ENCODE results near the gene IKZF1. TPM values are rescaled to one million over a fixed set of nuclear protein-coding genes. Genes with fewer than 3 reads are reported as not detected.

The IKZF1 gene
- total RNA-seq = 0.11 and 0.17 TPM in 2 replicates

DNA sequence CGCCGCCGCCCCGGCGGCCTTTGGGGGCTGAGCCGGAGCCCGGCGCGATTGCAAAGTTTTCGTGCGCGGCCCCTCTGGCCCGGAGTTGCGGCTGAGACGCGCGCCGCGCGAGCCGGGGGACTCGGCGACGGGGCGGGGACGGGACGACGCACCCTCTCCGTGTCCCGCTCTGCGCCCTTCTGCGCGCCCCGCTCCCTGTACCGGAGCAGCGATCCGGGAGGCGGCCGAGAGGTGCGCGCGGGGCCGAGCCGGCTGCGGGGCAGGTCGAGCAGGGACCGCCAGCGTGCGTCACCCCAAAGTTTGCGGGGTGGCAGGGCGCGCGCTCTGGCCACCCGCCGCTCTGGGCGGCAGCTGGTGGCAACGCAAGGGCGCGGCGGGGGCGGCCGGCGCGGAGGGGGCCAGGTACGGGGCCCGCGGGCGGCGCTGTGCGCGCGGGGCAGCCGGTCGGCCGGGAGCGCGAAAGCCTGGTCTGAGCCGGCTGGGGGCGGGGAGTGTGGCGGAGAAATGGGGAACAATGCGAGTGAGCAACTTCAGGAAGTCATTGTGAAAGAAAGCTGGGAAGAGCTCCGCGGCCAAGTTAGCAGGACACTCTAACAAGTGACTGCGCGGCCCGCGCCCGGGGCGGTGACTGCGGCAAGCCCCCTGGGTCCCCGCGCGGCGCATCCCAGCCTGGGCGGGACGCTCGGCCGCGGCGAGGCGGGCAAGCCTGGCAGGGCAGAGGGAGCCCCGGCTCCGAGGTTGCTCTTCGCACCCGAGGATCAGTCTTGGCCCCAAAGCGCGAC lies at the start of gene IKZF1:
IKZF1 (plus strand) TSS at position 588 of the 782 bp plus-strand sequence. CDS start 14,346 bp downstream, outside the sequence.

DNA sequence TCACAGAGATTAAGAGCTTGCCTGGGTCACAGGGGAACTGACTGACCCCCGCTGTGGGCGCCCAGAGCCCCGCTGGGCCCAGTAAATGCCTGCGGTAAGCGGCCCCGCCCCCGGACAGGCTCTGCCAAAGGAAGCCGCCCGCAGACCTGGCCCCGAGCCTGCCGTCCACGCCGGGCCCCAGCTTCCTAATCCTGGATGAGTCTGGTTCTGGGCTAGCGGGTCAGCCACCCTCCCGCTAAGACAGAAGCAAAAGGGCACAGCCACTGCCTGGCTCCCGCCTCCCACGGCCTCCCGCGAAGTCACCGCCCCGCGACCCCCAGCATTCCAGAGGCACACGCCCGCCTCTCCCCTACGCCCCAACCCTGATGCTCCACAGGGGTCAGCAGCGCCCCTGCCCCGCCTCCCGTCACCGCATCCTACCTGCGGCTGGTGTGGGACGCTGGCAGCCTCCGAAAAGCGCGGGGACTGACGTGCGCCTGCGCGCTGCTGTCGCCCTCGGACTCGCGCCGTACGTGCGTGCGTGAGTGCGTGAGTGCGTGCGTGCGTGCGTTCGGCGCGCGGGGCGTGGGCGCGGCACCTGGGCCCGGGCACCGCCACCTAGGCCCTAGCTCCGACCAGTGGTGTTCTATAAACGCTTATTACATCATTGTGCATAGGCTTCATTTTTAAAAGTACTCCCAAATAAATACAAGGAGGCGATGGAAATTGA lies 145.5 kb downstream of the IKZF1 start, which contains the start of gene FIGNL1:
FIGNL1 (minus strand) TSS at position 470 of the 709 bp plus-strand sequence. CDS start 3,063 bp downstream, outside the sequence.

Other genes starting within 250 kb of the IKZF1 start
- gene ZPBP, start 211.5 kb upstream of the IKZF1 start, total RNA-seq = not detected in 2 replicates
- gene FIGNL1, start 145.6 kb downstream of the IKZF1 start, total RNA-seq = 11.5 and 13.1 TPM in 2 replicates

Data from dermis lymphatic vessel endothelial cell (primary cell).